GM18526 (cell line): ENCODE results near the gene SHISA7.

ENCODE experiments used
- POLR2A ChIP-seq: IDR thresholded peaks from 3 replicates; pipeline ENCODE4 v1.6.1; 2011; ENCODE audit not compliant: insufficient read length; ENCODE audit errors: extremely low read depth

SHISA7 gene

DNA sequence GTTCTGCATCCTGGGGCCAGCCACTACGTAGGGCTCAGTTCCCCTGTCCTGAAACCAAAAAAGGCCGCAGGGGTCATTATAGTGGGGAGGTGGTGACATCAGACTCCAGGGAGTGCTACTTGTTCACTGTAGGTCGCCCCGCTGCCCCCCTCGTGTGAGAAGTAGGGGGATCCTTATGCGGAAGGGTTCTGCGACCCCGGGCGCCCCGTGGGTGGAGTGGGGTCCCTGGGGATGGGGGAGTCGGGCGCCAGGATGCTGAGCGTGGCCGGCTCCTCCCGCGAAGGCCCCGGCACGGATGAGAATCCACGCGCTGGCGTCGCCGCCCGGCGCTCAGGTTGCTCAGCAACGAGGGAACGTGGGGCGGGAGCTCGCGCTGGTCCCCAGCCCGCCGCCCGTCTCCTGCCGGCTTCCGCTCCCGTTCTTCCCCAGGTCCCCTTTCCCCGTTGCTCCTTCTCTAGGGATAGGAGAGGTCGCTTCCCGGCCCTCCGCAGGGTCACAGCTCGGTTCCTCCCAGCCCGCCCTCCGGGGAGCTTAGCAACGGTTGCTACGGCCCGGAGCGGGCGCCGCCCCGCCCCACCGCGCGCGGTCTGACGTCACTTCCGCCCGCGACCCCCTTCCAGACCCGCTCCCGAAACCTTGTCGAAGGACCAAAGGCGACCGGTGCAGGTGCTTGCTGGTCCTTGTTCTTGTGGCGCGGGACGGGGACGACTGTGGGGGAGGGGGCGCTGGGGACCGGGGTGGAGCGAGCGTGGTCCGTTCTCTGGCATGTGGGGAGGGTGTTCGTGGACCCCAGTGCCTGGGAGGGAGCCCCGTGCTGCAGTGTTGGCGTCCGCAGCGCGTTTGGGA is 41.7 kb upstream of the SHISA7 start, which contains the start of gene NAT14:
TSS of gene NAT14 (plus strand) at position 596 of the 846 bp plus-strand sequence. CDS start 521 bp downstream, outside the sequence.
- no peak for TF ChIP-seq POLR2A

DNA sequence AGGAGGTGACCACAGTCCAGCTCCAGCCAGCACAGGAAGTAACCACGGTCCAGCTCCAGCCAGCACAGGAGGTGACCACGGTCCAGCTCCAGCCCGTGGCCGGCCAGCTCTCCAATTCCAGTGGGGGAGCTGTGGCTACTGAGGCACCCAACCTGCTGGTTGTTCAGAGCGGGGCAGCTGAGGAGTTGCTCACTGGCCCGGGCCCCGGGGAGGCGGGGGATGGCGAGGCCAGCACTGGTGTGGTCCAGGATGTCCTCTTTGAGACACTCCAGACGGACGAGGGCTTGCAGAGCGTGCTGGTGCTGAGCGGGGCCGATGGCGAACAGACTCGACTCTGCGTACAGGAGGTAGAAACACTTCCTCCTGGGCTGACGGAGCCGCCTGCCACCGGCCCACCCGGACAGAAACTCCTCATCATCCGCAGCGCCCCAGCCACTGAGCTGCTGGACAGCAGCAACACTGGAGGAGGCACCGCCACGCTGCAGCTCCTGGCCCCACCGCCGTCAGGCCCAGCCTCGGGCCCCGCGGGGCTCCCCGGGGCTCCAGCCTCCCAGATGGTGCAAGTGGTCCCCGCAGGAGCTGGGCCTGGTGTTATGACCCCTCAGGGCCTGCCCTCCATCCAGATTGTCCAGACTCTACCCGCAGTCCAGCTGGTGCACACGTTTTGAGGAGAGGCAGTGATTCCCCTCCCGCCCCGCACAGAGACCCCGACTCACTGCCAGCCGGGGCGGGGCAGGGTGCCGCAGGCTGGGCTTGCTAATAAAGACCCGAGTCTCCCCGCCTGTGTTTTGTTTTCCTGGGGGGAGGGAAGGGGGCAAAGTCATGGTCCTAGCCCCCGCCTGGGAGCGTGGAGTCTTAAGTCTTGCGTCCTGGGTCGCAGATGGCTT is 40.8 kb upstream of the SHISA7 start:
- TF ChIP-seq POLR2A: no peak

- no peak for TF ChIP-seq POLR2A
Observed at GRCh38 chr19:55482967-55483705, 40.0 kb upstream of the SHISA7 start.

DNA sequence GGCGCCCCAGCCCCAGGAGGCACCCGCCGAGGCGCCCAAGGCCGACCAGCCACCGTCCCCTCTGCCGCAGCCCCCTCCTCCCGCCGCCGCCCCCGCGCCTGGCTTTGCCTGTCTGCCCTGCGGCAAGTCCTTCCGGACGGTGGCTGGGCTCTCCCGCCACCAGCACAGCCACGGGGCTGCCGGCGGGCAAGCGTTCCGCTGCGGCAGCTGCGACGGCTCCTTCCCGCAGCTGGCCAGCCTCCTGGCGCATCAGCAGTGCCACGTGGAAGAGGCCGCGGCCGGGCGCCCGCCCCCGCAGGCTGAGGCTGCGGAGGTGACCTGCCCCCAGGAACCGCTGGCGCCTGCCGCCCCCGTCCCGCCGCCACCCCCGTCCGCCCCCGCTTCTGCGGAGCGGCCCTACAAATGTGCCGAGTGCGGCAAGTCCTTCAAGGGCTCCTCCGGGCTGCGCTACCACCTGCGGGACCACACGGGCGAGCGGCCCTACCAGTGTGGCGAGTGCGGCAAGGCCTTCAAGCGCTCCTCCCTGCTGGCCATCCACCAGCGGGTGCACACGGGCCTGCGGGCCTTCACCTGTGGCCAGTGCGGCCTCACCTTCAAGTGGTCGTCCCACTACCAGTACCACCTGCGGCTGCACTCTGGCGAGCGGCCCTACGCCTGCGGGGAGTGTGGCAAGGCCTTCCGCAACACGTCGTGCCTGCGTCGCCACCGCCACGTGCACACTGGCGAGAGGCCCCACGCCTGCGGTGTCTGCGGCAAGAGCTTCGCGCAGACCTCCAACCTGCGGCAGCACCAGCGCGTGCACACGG is 39.3 kb upstream of the SHISA7 start:
- no peak for TF ChIP-seq POLR2A

DNA sequence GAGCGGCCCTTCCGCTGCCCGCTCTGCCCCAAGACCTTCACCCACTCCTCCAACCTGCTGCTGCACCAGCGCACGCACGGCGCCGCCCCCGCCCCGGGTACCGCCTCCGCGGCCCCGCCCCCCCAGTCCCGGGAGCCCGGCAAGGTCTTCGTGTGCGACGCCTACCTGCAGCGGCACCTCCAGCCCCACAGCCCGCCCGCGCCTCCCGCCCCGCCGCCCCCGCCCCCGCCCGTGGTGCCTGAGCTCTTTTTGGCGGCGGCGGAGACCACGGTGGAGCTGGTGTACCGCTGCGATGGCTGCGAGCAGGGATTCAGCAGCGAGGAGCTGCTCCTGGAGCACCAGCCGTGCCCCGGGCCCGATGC is 38.7 kb upstream of the SHISA7 start:
- TF ChIP-seq POLR2A: no peak

GRCh38 chr19:55481148-55481793 is 38.2 kb upstream of the SHISA7 start:
- TF ChIP-seq POLR2A: no peak

GRCh38 chr19:55479451-55480230 is 36.5 kb upstream of the SHISA7 start:
- no peak for TF ChIP-seq POLR2A

GRCh38 chr19:55479045-55479444 is 35.9 kb upstream of the SHISA7 start:
- no peak for TF ChIP-seq POLR2A

DNA sequence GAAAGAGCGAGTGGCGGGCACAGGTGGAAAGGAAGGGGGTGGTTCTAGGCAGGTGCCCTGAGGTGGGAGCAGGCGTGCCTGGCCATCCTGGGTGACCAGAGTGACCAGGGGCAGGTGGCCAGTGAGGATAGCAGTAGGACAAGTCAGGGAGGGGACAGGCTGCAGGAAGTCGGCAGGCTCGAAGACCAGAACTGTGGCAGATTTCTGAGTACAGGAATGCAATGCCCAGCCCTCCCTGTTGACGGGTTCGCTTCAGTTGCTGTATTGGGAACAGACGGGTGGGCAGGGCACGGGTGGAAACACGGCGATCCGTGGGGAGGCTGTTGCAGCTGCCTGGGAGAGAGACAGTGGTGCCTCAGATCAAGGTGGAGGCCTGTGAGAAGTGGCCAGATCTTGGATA is 35.3 kb upstream of the SHISA7 start:
- TF ChIP-seq POLR2A: no peak

DNA sequence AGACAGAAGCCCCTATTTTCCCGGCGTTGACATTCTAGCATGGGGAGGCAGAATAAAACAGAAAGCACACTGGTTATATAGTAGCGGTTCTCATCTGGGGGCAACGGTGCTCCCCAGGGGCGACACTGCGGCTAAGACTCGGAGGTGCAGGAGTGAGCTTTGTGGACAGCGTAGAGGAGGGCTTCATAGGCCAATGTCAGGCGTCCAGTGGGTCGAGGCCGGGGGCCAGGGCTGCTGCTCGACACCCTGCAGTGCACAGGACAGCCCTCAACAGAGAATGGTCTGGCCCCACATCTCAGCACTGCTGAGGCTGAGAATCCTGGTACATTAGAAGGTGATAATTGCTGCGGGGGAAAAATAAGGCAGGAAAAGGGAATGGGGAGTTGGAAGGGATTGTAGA is 34.8 kb upstream of the SHISA7 start:
- no peak for TF ChIP-seq POLR2A

- peak; percentile 45 for TF ChIP-seq POLR2A
Observed at GRCh38 chr19:55476100-55476775, 33.1 kb upstream of the SHISA7 start, which contains the start of gene ZNF628. Gene ZNF628 (plus strand): TSS chr19:55476617. CDS start chr19:55479911, 3,294 bp downstream.
